Neural cell (in vitro differentiated cells): ENCODE results near the gene PARM1. TPM values are rescaled to one million over a fixed set of nuclear protein-coding genes. Genes with fewer than 3 reads are reported as not detected.

Source experiments
- H2AFZ ChIP-seq: fragments of 200-600, 300-800 bp; sonication (generic), shearing (Covaris generic); 2 replicates; pipeline ENCODE4 v1.6.0; 2014; ENCODE audit warnings: low read depth, mild to moderate bottlenecking, antibody characterized with exemption, low read length, moderate library complexity
- H3F3A ChIP-seq: fragments of 200-600 bp; shearing (Covaris generic); 2 replicates; pipeline ENCODE4 v1.6.1; 2016; ENCODE audit warnings: mild to moderate bottlenecking, moderate library complexity, mixed read lengths, antibody characterized with exemption, low read length; ENCODE audit not compliant: insufficient read depth, poor library complexity, severe bottlenecking
- H3K27ac ChIP-seq: fragments of 200-600, 300-800 bp; sonication (generic), shearing (Covaris generic); 2 replicates; pipeline ENCODE4 v1.5.1; 2014; ENCODE audit warnings: mild to moderate bottlenecking, low read length, moderate library complexity
- H3K27me3 ChIP-seq: fragments of 300-800, 200-600 bp; sonication (generic), shearing (Covaris generic); 2 replicates; pipeline ENCODE4 v1.6.0; 2014; ENCODE audit warnings: mild to moderate bottlenecking, low read depth, low read length, moderate library complexity; ENCODE audit not compliant: insufficient read depth
- H3K36me3 ChIP-seq: fragments of 300-800, 200-600 bp; sonication (generic), shearing (Covaris generic); 2 replicates; pipeline ENCODE4 v1.5.1; 2014; ENCODE audit warnings: mild to moderate bottlenecking, antibody characterized with exemption, low read length, moderate library complexity; ENCODE audit not compliant: insufficient read depth
- H3K4me2 ChIP-seq: fragments of 300-800, 200-600 bp; sonication (generic), shearing (Covaris generic); 2 replicates; pipeline ENCODE4 v1.6.0; 2014; ENCODE audit warnings: mild to moderate bottlenecking, low read length
- H3K4me3 ChIP-seq: fragments of 300-800, 200-600 bp; sonication (generic), shearing (Covaris generic); 2 replicates; pipeline ENCODE4 v1.5.1; 2014; ENCODE audit warnings: mild to moderate bottlenecking, low read length, moderate library complexity
- H3K79me2 ChIP-seq: fragments of 200-600 bp; shearing (Covaris generic); replicated peaks from 2 replicates; pipeline ENCODE4 v1.6.0; 2014; ENCODE audit warnings: mild to moderate bottlenecking, low read length, moderate library complexity; ENCODE audit not compliant: insufficient read depth
- H3K9ac ChIP-seq: fragments of 300-800, 200-600 bp; sonication (generic), shearing (Covaris generic); 2 replicates; pipeline ENCODE4 v1.6.1; 2016; ENCODE audit warnings: mild to moderate bottlenecking, low read length, mixed read lengths
- H3K9me2 ChIP-seq: fragments of 200-600 bp; shearing (Covaris generic); 2 replicates; pipeline ENCODE4 v1.6.1; 2016; ENCODE audit warnings: mild to moderate bottlenecking, low read length, mixed read lengths; ENCODE audit not compliant: insufficient read depth
- H3K9me3 ChIP-seq: fragments of 200-600, 300-800 bp; sonication (generic), shearing (Covaris generic); 2 replicates; pipeline ENCODE4 v1.6.1; 2016; ENCODE audit warnings: mild to moderate bottlenecking, mixed run types, low read length, moderate library complexity, mixed read lengths
- H4K20me1 ChIP-seq: fragments of 200-600 bp; shearing (Covaris generic); 2 replicates; pipeline ENCODE4 v1.6.1; 2016; ENCODE audit warnings: mild to moderate bottlenecking, mixed run types; ENCODE audit not compliant: insufficient read depth
- EP300 ChIP-seq: fragments of 450-650 bp; conservative IDR thresholded peaks from 2 replicates; pipeline ENCODE4 v1.6.1; 2014; ENCODE audit warnings: antibody characterized with exemption, mild to moderate bottlenecking, moderate library complexity; ENCODE audit not compliant: poor library complexity, severe bottlenecking
- EZH2 ChIP-seq: fragments of 200-600, 300-800 bp; shearing (Covaris generic), sonication (generic); IDR thresholded peaks from 2 replicates; pipeline ENCODE4 v1.6.1; 2014; ENCODE audit warnings: antibody characterized with exemption, low read length, borderline replicate concordance, mild to moderate bottlenecking; ENCODE audit not compliant: insufficient read depth, poor library complexity, severe bottlenecking
- MXI1 ChIP-seq: fragments of 450-650 bp; conservative IDR thresholded peaks from 2 replicates; pipeline ENCODE4 v1.6.1; 2014; ENCODE audit warnings: antibody characterized with exemption, mild to moderate bottlenecking; ENCODE audit not compliant: poor library complexity, severe bottlenecking
- POLR2AphosphoS5 ChIP-seq: IDR thresholded peaks from 2 replicates; pipeline ENCODE4 v1.6.1; 2012
- RAD21 ChIP-seq: fragments of 450-650 bp; conservative IDR thresholded peaks from 2 replicates; pipeline ENCODE4 v1.6.1; 2014; ENCODE audit warnings: antibody characterized with exemption, mild to moderate bottlenecking, moderate library complexity
- SMC3 ChIP-seq: fragments of 450-650 bp; conservative IDR thresholded peaks from 2 replicates; pipeline ENCODE4 v1.6.1; 2014; ENCODE audit warnings: antibody characterized with exemption, mild to moderate bottlenecking, moderate library complexity; ENCODE audit not compliant: poor library complexity
- TAF1 ChIP-seq: IDR thresholded peaks from 2 replicates; pipeline ENCODE4 v1.6.1; 2012; ENCODE audit warnings: low read depth
- polyA plus RNA-seq: library from polyadenylated mRNA; depleted of rRNA; stranded (reverse); fragments of >200 nt; gene quantifications from 2 replicates; pipeline ENCODE4 v1.2.3, GENCODE V29; 2014
- TF ChIP-seq, protein P1 (sequence below): IDR thresholded peaks from 2 replicates; pipeline ENCODE4 v1.6.1; 2012; ENCODE audit warnings: borderline replicate concordance
- TF ChIP-seq, protein P2 (sequence below): fragments of 450-650 bp; IDR thresholded peaks from 2 replicates; pipeline ENCODE4 v1.5.1; 2014; ENCODE audit warnings: antibody characterized with exemption, mild to moderate bottlenecking, moderate library complexity; ENCODE audit not compliant: poor library complexity, severe bottlenecking

Gene PARM1
- polyA plus RNA-seq, 1 donor from 2014 or later: 1.3 TPM

DNA sequence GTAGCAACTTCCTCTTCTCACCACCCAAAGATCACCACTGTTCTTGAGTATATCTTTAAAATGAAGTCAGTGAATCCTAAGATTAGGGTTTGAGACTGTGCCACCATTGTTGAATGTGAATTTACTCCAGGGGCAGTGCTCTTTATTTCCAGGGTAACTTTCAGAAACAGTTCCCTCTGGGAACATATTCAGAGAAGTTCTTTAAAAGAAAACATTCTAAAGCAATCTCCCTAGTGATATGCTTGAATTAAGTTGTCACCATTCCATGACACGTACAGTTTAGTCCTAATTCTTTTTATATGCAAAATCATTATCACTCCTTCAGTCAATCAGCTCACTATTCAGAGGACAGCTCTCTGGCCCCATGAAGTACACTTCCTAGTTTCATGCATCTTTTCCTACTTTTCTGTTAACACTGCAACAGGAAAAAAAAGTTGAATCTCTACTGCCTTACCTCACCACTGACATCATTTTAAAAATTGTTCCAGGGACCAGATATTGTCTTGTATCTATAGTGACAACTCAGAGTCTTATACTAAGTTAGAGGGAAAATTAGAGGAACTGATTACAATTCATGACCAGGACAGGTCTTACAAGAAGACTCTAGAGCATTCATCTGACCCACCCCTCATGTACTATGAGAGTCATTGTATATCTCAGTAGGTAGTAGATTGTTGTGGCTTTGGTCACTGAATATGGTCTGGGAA is 49.8 kb downstream of the PARM1 start:
- Histone ChIP-seq H3K79me2 (no peaks in the 10 kb centered on the region), H3K9me2 (no peaks in the 10 kb centered on the region), H4K20me1 (no peaks in the 10 kb centered on the region), H3K36me3 (no peaks in the 10 kb centered on the region), H3F3A (no peaks in the 10 kb centered on the region), H3K4me3 (no peak overlapping the region), H3K9ac (no peak overlapping the region), H3K27ac (no peak overlapping the region), H2AFZ (no peak overlapping the region), H3K4me2 (no peak overlapping the region), H3K9me3 (no peaks in the 10 kb centered on the region), H3K27me3 (no peaks in the 10 kb centered on the region)
- TF ChIP-seq EP300 (no peak), RAD21 (no peak), MXI1 (no peak), TAF1 (no peak), EZH2 (no peak), SMC3 (no peak), POLR2AphosphoS5 (no peak)
- TF ChIP-seq, protein P1, sequence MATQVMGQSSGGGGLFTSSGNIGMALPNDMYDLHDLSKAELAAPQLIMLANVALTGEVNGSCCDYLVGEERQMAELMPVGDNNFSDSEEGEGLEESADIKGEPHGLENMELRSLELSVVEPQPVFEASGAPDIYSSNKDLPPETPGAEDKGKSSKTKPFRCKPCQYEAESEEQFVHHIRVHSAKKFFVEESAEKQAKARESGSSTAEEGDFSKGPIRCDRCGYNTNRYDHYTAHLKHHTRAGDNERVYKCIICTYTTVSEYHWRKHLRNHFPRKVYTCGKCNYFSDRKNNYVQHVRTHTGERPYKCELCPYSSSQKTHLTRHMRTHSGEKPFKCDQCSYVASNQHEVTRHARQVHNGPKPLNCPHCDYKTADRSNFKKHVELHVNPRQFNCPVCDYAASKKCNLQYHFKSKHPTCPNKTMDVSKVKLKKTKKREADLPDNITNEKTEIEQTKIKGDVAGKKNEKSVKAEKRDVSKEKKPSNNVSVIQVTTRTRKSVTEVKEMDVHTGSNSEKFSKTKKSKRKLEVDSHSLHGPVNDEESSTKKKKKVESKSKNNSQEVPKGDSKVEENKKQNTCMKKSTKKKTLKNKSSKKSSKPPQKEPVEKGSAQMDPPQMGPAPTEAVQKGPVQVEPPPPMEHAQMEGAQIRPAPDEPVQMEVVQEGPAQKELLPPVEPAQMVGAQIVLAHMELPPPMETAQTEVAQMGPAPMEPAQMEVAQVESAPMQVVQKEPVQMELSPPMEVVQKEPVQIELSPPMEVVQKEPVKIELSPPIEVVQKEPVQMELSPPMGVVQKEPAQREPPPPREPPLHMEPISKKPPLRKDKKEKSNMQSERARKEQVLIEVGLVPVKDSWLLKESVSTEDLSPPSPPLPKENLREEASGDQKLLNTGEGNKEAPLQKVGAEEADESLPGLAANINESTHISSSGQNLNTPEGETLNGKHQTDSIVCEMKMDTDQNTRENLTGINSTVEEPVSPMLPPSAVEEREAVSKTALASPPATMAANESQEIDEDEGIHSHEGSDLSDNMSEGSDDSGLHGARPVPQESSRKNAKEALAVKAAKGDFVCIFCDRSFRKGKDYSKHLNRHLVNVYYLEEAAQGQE: no peak
- TF ChIP-seq, protein P2, sequence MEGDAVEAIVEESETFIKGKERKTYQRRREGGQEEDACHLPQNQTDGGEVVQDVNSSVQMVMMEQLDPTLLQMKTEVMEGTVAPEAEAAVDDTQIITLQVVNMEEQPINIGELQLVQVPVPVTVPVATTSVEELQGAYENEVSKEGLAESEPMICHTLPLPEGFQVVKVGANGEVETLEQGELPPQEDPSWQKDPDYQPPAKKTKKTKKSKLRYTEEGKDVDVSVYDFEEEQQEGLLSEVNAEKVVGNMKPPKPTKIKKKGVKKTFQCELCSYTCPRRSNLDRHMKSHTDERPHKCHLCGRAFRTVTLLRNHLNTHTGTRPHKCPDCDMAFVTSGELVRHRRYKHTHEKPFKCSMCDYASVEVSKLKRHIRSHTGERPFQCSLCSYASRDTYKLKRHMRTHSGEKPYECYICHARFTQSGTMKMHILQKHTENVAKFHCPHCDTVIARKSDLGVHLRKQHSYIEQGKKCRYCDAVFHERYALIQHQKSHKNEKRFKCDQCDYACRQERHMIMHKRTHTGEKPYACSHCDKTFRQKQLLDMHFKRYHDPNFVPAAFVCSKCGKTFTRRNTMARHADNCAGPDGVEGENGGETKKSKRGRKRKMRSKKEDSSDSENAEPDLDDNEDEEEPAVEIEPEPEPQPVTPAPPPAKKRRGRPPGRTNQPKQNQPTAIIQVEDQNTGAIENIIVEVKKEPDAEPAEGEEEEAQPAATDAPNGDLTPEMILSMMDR: no peak

DNA sequence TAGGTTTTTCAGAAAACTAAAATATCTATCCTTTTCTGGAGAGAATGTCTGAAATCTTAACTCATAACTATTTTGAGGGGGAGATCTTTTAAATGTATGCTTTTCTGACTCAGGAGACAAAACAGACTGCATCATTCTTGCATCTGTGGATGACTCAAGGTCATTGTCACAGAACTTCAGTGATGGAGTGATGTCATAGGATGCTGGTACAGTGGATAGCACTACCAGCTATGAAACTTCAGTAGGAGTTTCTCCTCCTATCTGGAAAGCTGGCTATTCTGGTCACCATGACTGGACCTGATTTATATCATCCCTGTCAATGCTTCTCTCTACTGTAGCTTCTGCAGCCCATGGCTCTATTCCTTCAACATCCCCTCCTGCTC is 50.3 kb downstream of the PARM1 start:
- no peaks in the 10 kb centered on the region for H3K9me3 ChIP-seq
- no peak overlapping the region for H2AFZ ChIP-seq
- no peak overlapping the region for H3K27ac ChIP-seq
- TF ChIP-seq TAF1 (no peak), EP300 (no peak), SMC3 (no peak), MXI1 (no peak), RAD21 (no peak), EZH2 (no peak), POLR2AphosphoS5 (no peak)
- TF ChIP-seq, protein P1: no peak
- TF ChIP-seq, protein P2: no peak
- H3F3A ChIP-seq: no peaks in the 10 kb centered on the region
- no peaks in the 10 kb centered on the region for H3K36me3 ChIP-seq
- no peaks in the 10 kb centered on the region for H3K79me2 ChIP-seq
- no peaks in the 10 kb centered on the region for H3K9me2 ChIP-seq
- no peaks in the 10 kb centered on the region for H4K20me1 ChIP-seq
- H3K9ac ChIP-seq: no peak overlapping the region
- H3K27me3 ChIP-seq: no peaks in the 10 kb centered on the region
- H3K4me2 ChIP-seq: no peak overlapping the region
- H3K4me3 ChIP-seq: no peak overlapping the region
